PC-9 (cell line): Measurements from ENCODE around the gene TMEM187.

Experiments used
- EZH2 ChIP-seq: fragments of 200-600 bp; sonication (generic); IDR thresholded peaks from 2 replicates; pipeline ENCODE4 v1.8.0; 2017; ENCODE audit warnings: antibody characterized with exemption, low read depth
- TF ChIP-seq, protein P1 (sequence below): fragments of 200-600 bp; sonication (generic); conservative IDR thresholded peaks from 2 replicates; pipeline ENCODE4 v1.6.1; 2017; ENCODE audit warnings: mixed run types, antibody characterized with exemption, mild to moderate bottlenecking, moderate library complexity

DNA sequence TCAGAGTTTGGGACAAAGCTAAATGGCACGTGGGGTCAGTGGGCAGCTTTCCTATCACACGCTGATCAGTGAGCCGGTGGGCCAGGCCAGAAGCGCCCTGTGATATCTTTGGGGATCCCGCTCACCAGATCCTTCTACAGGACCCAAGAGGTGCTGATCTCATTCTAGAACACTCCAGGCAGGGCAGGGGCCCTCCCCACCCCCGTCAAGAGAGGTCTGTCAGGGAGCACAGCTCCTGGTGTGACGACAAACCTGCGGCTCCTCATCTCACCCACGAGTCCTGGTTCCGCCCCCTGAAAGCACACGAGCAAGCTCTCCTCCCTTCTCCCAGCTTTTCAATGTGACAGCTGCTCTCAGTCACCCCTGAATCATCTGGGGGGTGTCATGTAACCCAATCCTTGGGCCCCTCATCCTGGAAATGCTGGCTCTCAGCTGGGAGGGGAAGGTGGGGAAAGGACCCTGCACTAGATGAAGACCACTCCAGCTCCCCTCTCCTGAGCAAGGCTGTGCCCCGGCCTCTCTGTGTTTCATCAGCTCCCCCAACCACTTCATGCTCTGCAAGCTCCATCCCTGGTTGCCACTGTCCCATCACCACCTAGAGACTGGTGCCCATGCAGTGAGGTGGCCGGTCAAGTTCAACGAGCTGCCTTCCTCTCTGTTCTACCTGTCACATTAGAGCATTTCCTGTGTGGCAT lies 5.6 kb upstream of the TMEM187 start:
- TF ChIP-seq EZH2, result no peak
- TF ChIP-seq, protein P1, sequence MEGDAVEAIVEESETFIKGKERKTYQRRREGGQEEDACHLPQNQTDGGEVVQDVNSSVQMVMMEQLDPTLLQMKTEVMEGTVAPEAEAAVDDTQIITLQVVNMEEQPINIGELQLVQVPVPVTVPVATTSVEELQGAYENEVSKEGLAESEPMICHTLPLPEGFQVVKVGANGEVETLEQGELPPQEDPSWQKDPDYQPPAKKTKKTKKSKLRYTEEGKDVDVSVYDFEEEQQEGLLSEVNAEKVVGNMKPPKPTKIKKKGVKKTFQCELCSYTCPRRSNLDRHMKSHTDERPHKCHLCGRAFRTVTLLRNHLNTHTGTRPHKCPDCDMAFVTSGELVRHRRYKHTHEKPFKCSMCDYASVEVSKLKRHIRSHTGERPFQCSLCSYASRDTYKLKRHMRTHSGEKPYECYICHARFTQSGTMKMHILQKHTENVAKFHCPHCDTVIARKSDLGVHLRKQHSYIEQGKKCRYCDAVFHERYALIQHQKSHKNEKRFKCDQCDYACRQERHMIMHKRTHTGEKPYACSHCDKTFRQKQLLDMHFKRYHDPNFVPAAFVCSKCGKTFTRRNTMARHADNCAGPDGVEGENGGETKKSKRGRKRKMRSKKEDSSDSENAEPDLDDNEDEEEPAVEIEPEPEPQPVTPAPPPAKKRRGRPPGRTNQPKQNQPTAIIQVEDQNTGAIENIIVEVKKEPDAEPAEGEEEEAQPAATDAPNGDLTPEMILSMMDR, result no peak
